NCI-H345 (cell line): ENCODE measurements around the gene GPD1L.
"Not testable (repeated sequence)": the region's sequence is repeated elsewhere in the genome, so short reads cannot be mapped to it uniquely, and the experiment has no call there.

Source experiments
- DNase-seq: peaks from one replicate; lab custom pipeline; 2025; lab: John Stamatoyannopoulos, UW

GPD1L gene

GRCh38 chr3:32106132-32106928, at the start of gene GPD1L:
Gene GPD1L (plus strand): TSS chr3:32106620. CDS start chr3:32106712, 92 bp downstream.
- DNase-seq: peak; percentile 90

DNA sequence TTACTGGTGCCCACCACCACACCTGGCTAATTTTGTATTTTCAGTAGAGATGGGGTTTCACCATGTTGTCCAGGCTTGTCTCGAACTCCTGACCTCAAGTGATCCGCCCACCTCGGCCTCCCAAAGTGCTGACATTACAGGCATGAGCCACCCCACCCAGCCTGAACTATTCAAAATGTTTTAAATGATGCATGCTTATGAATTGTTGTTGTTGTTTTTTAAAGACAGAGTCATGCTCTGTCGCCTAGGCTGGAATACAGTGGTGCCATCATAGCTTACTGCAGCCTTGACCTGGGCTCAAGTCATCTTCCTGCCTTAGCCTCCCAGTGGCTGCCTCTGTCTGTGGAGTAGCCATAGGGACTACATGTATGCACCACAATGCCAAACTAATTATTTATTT, 48.0 kb upstream of the GPD1L start:
- DNase-seq: not testable (repeated sequence)

DNA sequence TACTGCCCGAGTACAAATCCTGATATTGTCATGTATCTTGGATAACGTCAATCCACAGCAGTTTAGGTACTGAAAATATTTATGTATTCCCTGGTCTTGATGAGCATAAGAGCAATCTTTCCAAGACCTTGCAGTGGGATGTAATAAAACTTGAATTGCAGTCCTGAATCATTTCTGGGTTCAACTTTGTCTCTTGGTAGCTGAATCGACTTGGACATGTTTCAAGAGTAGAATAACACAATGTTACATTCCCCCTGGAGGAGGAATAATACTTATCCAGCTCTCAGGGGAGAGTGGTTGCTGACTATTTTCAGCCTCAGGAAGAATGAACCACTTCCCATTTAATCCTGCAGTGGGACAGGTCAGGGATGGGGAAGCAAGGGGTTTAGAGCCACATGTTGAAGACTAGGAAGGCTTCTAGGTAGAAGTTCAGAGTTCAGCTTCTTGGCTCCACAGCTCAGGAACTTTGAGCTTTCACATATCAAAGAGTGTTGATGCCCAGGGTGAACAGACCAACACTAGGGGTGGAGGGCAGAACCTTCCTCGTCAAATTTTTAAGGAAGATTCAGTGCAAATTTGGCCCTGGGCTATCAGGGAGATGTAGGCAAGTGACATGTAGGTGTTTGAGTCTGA, 43.4 kb upstream of the GPD1L start:
- no peak for DNase-seq

DNA sequence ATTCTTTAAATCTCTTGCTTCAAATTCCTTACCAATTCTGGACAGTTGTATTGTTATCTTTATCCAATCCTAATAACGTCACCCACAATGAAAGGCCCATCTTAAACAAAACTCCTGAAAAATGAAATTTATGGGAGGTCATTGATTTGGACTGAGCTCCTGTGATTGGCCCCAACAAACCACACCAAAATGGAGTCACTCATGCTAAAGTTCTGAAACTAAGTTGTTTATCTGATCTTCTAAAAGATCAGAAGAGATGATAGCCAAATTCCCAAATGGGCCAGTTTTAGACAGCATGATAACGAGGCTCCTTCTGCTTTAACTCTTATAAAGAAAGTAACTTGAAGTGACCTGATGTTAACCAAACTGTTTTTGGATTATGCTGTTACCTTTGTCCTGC, 39.7 kb upstream of the GPD1L start:
- no peak for DNase-seq

- not testable (repeated sequence) for DNase-seq
Observed at GRCh38 chr3:32074194-32074593, 32.2 kb upstream of the GPD1L start.

DNA sequence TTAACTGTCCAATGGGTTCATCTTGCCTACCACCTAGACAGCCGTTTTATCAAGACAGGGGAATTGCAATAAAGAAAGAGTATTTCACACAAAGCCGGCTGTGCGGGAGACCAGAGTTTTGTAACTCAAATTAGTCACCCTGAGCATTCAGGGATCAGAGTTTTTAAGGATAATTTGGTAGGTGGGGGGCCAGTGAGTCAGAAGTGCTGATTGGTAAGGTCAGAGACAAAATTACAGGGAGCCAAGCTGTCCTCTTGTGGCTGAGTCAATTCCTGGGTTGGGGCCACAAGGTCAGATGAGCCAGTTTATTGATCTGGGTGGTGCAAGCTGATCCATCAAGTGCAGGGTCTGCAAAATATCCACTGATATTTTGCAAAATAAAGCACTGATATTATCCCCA, 29.9 kb upstream of the GPD1L start:
- DNase-seq: no peak

DNA sequence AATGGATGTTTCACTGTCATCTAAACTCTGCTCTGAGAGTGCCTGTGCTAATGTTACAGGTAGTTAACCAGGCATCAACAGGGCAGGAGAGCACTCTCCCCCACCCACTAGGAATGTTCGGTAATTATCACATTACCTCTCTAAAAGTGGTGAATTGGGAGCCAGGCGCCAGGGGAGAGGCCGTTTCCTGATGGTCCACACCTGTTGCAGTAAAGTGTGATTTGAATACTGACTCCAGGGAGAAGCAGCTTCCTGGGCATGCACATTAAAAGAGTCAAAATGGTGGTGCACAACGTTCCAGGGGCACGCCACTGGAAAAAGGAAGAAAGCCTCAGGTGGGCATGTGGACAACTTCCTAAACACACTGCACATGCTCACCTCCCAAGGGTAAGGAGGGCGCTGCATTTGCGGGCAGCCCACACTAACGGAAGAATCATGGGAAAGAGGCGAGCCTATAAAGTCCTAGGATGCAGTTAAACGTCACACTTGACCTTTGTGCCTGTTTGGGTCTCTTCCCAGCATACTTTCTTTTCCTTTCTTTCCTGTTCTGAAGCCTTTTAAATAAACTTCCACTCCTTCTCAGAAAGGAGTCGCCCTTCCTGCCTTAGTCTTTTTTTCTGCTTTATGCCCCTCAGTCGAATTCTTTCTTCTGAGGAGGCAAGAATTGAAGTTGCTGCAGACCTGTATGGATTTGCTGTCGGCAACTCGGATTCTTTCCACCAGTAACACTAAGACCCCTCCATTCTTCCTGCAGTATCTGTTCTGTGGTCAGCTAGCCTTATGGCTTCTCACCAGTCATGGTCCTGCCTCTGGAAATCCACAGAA, 28.9 kb upstream of the GPD1L start:
- no peak for DNase-seq

GRCh38 chr3:32078085-32078634, 28.3 kb upstream of the GPD1L start:
- DNase-seq: no peak

- no peak for DNase-seq
Observed at GRCh38 chr3:32078864-32079263, 27.6 kb upstream of the GPD1L start.

DNA sequence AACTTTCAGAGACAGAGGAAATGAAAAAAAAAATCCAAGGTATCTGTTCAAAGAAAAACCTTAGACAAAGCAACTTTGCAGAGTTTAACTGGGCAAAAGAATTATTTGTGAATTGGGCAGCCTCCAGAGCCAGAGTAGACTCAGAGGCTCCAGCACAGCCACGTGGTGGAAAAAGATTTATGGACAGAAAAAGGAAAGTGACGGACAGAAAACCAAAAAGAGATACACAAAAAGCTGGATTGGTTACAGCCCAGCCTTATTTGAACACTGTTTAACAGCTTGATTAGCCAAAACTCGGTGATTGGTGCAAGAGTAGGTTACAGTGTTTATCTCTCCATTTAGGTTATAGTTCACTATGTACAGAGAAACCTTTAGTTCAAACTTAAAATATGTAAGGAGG, 23.7 kb upstream of the GPD1L start:
- no peak for DNase-seq

DNA sequence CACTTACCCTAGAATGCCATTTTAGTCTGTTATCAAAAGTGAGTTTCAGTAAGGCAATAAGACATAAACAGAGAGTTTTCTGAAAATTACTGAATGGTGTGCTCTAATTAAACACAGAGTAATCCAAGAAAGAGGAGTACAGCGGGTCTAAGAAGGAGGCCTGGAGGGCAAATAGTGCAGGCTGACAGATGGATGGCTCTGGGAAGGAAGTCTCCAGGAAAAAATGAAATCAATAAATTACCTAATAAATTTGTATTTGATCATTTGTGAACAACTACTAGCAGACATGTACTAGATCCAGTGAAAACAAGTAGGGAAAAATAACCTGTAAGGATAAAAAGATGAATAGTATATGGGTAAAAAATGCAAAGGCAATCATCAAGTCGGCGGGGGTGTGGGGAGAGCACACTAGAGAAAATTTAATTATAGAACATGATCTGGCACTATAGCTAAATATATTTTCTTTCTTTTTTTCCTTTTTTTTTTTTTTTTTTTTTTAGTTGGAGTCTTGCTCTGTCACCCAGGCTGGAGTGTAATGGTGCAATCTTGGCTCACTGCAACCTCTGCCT, 22.6 kb upstream of the GPD1L start:
- no peak for DNase-seq

- no peak for DNase-seq
Observed at GRCh38 chr3:32084870-32085269, 21.6 kb upstream of the GPD1L start.

- no peak for DNase-seq
Observed at GRCh38 chr3:32086464-32086863, 20.0 kb upstream of the GPD1L start.

DNA sequence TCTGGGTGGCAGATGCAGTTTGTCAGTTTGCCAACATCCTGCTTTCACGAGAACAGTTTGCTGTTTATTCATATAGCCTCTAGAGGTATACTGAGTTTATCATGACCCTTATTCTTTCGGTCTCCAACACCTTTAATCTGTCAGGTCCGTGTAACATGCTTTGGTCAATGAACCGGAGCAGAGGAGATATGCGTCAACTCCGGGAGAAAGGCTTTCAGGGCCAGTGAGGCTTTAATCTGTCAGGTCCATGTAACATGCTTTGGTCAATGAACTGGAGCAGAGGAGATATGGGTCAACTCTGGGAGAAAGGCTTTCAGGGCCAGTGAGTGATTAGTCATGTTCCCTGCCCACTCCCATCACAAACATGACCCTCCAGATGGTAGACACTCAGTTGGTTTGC, 16.9 kb upstream of the GPD1L start:
- no peak for DNase-seq

- no peak for DNase-seq
Observed at GRCh38 chr3:32093204-32093603, 13.2 kb upstream of the GPD1L start.

GRCh38 chr3:32095431-32095830, 11.0 kb upstream of the GPD1L start:
- DNase-seq: no peak

DNA sequence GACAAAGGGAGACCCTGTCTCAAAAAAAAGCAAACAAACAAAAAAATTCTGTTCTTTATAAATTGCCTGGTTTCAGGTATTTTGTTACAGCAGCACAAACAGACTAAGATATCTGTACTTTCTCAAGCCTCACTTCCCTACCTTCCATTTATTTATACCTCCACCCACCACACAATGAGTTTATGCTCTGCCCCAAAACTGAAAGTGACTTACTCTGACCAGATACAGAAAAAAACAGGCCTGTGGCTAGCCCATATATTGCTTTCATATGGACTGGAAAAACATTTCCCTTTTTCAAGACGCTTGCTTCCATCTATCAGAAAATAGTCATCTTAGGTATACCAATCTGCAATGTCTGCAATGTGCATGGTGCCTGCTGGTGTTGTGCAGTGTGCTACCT, 8.7 kb upstream of the GPD1L start:
- DNase-seq: no peak

- no peak for DNase-seq
Observed at GRCh38 chr3:32098528-32098927, 7.9 kb upstream of the GPD1L start.

DNA sequence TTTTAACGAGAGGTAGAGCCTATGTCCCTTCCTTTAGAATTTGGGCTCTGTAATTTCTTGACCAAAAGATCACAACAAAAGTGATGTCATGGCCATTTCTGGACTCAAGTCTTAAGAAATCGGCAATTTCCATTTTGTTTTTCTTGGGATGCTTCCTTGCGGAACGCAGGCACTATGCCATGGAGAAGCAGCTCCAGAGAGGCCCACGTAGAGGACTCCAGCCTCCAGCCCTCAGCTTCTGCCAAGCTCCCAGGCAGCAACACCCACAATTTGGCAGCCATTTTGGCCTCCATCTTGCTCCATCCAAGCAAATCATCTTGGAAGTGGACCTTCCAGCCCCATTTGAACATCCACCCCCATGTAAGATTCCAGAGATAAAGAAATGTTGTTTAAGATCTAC, 6.0 kb upstream of the GPD1L start:
- no peak for DNase-seq

DNA sequence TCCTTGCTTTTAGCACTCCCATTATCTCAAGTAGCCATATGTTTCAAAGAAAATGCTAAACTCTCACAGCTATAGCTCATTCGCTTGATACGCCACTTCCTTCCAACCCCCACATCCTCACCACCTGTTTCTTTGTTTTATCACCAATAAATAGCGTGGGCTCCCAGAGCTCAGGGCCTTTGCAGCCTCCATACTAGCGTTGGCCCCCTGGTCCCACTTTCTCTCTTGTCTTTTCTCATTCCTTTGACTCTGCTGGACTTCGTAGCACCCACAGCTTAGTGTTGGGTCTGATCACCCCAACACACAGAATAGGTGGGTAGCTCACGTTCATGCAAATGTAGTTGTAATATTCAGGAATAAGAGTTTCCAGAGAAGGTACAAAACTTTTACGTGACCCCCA, 4.1 kb upstream of the GPD1L start:
- DNase-seq: no peak

- DNase-seq: no peak
Observed at GRCh38 chr3:32104492-32104891, 1.9 kb upstream of the GPD1L start.
